HG03039 (cell line): ENCODE results near the gene TSPAN18.

Experiments used
- ATAC-seq: cut with Tn5 transposase; IDR thresholded peaks from one replicate; pipeline ENCODE4 v1.9.1; 2021; ENCODE audit warnings: mild to moderate bottlenecking, moderate library complexity; ENCODE audit not compliant: unreplicated experiment

Gene TSPAN18, protein sequence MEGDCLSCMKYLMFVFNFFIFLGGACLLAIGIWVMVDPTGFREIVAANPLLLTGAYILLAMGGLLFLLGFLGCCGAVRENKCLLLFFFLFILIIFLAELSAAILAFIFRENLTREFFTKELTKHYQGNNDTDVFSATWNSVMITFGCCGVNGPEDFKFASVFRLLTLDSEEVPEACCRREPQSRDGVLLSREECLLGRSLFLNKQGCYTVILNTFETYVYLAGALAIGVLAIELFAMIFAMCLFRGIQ

DNA sequence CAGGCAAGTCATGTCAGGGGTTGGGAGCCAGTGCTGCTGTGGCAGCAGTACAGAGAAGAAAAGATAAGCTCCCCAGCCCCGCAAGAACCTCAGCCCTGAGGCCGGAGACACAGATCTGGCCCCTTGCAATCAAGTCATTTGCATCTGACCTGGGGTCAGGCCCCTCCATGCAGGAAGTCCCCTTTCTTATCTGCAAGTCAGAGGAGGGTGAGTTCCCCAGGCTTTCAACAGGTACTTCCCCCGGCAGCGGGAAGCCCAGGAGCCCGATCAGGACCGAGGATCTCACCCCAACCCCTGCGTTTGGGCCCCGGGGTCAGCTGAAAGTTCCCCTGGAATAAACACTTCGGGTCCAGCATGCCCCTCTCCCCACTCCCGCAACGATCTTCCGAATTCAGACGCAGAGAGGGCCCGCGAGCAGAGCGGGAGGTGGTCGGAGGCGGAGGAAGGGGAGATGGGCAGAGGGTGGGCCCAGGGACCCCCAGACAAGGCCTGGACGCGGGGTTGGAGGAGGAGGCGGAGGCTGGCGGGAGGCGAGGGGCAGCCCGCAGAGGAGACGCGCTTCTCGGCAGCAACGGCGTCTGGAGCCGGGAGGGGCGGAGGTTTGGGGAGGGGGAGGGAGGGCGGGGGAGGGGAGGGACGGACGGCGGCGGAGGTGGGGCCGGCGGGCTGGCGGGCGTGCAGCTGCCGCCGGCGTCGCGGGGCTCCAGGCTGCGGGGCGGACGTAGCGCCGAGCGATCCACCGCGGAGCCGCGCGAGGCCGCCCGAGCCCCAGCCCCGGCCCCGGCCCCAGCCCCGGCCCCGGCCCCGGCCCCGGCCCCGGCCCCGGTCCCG is at the start of gene TSPAN18:
TSS of gene TSPAN18 (plus strand) at position 680 of the 831 bp plus-strand sequence. CDS start 179,455 bp downstream, outside the sequence.
- ATAC-seq, result peak; percentile 59

DNA sequence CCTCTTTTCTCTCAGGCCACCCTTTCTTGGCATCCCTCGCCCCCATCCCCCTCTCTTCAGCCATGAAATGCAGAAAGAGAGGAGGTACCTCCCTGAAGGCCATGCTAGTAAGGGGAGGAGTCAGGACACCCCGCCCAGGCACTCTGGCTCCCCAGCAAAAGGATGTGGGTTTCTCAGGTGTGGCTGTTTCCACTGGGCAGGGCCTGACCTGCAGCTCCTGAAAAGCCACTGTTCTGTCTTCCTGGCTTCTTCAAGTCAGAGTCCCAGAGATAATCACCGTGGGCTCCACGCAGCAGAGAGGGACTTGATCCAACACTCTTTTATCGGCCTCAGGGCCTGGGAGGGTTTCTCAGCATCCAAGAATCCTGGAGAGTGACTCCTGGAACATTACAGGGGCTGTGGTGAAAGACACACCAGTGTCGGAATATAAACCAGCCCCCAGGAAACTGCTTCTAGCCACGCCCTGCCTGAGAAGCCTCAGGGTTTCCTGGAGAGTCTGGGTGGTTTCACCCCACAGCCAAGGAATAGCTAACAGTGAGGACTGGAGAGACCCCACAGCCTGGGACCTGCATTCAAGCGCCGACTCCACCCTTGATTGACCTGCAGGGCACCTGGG is 45.7 kb upstream of the TSPAN18 start:
- ATAC-seq, result no peak

DNA sequence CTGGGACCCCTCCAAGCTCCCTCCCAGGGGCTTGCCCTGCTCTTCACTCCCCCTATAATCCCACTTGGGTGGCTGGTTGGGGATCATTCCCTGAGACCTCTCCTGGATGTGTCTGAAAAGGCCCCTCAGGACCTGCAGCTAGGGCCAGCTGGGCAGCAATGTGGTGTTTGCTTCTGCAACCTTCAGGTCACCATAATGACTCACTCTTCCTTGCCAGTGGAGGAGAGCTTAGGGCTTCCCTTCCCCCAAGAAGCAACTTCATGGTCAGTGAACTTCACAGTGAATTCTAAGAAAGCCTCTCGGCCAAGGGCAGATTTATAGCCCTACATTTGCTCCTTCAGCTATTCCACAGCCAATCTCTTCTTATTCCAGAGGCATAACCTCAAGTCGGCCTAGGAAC is 45.1 kb upstream of the TSPAN18 start:
- ATAC-seq, result no peak

DNA sequence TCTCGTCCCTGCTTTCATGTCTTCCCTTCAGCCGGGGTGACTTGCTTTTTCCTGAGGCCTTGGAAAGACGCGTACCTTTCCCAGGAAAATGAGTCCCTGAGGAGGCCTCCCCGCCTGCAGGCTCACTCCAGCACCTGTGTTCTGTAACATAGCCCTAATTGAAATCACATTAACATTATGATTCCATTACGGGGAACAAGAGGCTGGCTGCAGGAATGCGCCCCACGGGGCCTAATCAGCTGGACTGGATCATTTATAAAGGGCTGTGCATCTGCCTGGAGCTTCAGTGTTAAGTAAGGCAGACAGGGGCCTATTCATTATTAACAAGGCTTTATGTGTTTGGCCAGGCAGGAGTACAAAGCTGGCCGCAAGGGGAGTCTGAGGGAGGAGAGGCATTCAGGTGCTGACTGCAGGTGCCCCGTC is 41.9 kb upstream of the TSPAN18 start:
- no peak for ATAC-seq

DNA sequence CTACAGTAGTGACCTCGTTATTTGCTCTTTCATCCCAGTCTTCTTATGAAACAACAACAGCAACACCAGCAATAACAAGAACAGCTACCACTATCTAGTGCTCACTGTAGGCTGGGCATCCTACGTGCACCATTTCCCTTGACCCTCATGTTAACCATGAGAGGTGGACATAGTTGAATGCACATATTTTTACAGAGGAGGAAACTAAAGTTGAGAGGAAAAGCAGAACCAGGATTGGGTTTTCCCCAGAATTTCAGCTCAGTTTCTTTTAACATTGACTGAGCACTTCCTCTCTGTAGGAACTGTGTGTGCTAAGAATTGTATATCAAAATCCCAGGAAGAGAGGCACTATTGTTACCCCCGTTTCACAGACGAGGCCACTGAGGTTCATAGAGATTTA is 39.4 kb upstream of the TSPAN18 start:
- ATAC-seq, result no peak

DNA sequence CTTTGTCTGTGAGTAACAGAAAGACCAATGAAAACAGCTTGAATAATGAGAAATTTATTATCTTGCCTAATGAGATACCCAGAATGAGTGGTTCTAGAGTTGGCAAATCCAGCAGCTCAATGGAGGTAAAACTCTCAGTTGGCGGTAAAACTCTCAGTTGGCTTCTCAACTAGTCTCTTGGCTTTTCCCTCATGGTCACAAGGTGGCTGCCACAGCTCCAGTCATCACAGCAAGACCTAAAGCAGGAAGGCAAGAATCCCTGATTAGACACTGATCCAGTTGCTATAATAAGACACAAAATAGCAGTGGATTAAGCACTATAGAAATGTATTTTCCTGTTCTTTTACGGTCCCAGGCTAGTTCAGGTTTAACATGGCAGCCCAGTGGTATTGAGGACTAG is 37.5 kb upstream of the TSPAN18 start:
- no peak for ATAC-seq

DNA sequence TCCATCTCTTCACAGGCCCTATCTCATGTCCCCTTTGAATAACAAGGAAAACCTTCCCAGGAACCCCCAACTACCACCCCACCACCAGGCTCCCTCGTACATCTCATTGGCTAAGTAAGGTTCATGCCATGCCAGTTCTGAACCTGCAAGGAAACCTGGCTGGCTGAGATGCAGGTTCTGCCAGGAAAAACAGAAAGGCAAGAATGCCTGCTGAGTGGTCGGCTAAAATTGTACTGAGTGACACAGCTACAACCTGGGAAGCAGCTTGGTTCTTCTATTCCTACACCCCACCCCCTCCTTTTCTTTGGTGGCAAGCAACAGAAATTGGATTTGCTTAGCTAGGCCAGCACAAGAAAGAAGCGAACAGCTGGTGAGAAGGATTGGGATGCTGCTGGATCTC is 36.1 kb upstream of the TSPAN18 start:
- ATAC-seq, result no peak

DNA sequence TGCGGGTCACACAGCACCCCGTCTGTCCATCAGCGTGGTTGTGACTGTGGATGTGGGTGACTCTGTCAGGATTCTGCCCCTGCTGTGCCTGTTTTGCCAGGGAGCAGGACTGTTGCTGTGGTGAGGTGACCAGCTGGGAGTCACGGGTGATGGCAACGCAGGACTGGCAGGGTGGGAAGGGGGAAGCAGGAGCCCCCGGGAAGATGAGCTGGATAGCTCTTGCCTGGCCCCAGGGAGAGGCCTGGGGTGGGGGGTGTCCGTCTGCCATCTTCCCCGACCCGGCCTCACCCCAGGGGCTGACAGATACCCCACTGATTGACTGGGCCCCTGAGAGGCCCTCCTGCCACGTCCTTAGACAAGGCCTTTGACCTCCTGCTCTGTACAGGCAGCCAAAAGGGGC is 34.3 kb upstream of the TSPAN18 start:
- ATAC-seq, result no peak

DNA sequence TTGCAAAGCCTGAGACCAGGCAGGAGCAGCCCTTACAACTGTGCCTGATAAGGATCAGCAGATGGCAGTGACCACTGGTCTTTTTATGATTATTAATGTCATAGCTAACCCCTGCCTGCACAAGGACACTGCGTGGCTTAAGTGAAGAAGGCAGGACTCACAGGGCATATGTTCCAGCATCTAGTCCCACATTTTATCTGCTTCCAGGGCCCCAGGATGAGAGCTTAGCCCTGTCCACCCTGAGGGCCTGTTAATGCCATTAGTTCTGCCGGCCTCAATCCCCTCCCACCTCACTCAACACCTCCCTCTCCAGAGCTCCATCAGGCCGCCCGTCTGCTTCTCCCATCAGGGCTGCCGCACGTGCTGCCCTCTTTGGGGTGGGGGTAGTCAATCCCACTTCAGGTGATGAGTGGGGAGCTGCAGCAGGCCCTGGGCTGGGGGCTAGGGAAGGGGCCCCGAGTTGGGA is 33.1 kb upstream of the TSPAN18 start:
- no peak for ATAC-seq

DNA sequence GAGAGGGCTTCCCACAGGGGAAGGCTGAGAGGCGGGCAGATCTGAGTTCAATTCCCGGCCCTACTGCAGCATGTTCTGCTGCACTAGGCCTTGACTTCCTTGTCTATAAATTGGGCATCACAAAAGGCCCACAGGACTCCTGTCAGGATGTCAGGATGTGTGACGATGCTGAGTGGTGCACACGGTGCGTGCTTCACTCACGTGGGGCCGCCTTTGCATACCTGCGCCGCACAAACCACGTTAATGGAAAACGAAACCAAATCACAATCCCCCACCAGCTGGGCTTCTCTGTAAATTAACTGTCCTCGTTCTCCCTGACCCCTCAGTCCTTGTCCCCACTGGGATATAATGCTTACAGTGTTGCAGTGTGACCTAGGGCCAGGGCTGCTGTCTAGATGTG is 32.3 kb upstream of the TSPAN18 start:
- ATAC-seq, result no peak

DNA sequence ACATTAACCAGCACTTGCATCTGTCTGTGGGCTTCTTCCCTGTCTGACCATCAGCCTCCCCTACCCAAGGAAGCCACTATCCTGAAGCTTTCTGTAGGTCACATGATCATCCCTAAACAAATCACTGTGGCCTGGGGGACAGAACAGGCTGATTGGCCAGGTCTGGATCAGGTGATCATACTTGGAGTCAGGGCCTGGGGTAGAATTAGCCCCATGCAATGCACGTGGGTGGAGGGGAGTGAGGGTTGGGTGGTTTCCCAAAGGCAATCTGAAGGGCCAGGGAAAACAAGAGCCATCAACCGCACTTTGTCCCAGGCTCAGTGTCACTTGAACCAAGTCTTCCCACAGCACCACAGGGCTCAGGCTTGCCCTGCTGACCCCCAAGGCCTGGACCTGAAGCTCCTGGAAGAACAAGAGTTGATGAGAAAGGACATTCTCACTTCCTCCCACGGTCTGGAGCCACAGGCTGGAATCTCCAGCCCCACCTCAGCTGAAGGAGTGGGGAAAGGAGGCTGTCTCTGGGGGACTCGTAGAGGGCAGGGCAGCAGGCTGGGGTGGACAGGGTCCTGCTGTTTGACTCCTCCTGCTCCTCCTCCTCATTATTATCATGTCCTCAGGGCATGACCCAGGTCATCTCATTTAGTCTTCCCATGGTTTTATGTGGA is 31.5 kb upstream of the TSPAN18 start:
- no peak for ATAC-seq

DNA sequence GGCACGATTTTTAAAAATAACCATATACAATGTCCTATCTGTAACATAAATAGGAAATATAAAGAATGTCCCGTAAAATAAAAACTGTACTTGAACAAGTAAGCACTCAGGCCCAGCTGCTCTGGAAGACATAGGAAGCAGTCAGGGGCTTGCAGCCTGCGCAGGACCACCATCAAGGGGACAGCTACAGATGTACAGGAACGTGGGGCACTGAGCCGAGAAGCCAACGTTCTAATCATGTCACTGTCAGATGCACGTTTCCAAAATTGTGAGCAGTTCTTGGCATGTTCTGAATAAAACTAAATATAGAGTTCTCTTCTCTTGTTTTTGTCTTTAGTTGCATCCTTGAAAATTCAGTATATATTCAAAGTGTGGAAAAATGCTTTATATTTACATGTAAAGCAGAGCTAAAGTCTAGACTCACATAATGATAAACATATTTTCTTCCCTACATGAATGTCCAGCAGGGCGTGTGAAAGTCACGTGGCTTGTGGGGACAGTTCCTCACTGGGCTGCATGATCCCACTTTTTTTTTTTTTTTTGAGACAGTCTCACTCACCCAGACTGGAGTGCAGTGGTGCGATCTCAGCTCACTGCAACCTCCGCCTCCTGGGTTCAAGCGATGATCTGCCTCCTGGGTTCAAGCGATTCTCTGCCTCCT is 28.4 kb upstream of the TSPAN18 start:
- no peak for ATAC-seq

DNA sequence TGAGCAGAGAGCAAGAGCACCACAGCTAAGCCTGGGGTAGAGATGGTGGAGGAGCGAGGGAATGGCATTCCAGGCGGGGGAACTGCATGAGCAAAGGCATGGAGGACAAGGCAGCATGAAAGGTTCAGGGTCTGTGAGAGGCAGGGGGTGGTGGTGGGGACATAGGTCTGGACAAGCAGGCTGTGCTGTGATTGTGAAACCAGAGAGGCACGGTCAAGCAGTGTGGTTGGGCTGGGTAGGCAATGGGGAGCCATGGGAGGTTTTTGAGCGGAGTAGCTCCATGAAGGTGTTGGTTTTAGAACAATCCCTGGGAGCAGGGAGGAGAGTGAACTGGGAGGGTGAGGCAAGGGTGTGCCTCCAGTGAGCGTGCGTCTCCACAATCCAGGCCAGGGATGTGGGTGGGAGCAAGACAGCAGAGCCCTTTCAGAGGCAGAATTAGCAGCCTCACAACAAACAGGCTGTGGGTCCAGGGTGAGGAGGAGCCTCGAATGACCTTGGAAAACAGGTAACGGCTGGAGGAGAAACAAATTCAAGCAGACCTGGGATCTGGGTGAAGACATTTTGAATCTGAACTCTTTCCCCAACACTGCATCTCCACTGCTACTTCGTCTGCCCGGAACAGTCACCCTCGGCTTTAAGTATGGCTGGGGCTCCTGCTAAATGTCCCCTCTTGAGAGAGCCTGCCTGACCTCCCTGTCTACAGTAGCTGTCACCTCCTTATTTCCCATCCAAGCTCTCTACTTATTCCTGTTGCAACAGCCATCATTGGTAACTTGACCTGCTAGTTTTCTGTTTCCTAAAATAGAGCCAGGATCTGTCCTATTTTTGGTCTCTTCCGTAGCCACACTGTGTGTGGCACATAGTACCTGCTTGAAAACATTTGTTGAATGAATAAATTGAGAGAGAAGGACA is 27.0 kb upstream of the TSPAN18 start:
- ATAC-seq, result no peak

DNA sequence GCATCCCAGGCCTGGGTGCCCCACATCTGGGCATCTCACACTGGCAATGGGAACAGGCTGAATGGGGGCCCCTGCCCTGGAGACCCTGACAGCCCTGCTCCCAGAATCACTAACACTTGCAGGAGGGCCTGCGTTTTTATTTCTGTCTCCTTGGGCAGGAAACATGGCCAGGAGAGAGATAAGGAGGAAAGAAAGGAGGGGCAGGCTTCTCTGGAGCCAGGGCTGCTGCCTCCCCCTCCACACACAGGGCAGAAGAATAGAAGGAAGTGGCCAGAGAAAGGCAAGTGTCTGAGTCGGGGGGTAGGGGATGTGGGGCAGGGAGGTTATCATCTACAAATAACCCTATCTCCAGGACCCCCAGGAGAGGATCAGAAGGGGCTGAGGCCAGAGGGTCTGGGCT is 25.5 kb upstream of the TSPAN18 start:
- ATAC-seq, result no peak

DNA sequence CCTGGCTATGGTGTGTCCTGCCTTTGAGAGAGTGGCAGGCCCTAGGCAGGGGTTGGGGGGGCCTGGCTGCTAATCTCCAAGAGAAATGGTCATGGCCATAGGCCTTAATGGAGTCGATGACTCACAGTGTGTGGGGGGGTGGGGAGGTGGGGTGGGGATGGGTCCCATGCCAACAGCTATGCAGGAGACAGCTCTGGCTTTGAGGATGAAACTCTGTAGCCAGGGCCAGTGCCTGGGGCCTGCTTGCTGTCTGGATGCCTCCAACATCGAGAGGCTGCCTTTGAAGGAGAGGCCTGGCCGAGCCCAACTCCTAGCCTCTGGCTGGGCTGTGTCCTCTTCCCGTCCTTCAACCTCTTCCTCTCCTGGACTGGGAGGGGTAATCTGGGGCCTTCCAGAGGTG is 23.9 kb upstream of the TSPAN18 start:
- no peak for ATAC-seq

DNA sequence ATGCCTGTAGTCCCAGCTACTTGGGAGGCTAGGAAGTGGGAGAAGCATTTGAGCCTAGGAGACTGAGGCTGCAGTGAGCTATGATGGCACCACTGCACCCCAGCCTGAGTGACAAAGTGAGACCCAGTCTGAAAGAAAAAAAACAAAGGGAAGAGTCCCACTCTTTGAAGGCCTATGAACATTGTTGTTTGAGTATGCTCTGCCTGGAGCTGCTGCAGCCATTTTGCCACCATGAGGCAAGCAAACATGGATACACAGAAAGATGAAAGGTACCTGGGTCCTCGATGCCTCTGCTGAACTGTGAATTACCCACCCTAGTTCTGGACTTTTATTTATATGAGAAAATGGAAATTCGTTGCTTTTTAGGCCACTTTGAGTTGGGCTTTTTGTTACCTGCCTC is 19.7 kb upstream of the TSPAN18 start:
- ATAC-seq, result no peak

DNA sequence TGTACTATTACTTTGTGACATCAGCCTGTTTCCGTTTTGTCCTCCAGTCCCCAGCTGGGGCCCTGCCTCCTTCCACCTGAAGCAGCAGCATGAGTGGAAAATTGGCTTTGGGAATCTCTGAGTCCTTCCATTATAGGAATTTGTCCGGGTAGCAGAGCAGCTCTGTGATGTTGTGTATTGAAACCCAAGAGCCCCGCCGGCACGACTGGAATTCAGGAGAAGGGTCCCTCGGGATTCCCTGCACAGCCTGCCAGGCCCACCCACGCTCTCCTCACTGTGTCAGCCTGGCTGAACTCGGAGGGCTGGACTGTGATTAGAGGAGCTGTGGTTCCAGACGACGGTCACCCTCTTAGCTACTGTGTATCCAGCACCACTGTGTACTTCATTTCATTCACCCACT is 18.8 kb upstream of the TSPAN18 start:
- no peak for ATAC-seq

DNA sequence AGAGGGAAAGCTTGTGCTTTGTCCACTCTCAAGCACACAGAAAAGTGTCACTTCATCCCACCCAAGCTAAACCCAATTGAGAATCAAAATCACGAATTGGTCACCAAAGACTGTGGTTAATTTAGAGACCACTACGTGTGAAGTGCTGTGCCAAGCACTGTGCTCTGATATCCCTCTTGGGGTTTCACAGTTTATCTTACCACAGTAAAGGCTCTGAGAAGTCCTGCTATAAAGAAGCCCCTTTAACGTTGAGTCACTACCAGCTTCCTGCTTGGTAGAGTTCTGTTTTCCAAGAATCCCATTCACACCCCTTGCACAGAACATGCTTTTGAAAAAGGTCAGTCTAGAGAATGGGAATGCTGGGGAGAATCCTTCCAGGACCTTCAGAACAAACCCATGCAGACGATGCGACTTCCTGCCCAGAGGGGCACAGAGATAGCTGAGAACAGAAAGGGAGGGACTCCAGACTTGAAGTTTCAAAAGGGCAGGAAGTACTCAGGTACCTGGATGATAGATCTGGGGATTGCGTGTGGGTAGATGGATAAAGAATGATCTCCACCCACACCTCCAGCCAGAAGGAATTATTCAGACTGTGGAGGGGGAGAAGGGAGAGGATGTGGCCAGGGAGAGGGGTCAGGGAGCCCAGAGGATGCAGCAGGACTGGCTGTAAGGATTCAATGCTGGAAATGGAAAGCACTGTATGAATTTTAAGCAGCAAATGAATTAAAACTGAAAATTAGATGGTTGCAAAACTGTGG is 18.1 kb upstream of the TSPAN18 start:
- ATAC-seq, result no peak

DNA sequence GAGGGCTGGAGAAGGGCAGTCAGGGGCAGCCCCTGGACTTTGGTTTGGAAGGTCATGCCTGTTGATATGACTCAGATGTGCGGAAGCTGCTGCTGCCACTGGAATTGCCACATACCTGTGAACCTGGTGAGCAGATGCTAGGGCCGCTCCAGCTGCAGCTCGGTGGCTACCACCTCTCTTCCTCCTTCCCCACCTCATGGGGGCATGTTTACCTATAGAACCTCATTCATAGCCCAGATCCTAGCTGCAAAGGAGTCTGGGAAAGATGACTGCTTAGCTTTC is 17.5 kb upstream of the TSPAN18 start:
- no peak for ATAC-seq
